Psoas muscle (tissue), 8 donors: ENCODE data around the gene PCDHA11. TPM values are rescaled to one million over a fixed set of nuclear protein-coding genes. Genes with fewer than 3 reads are reported as not detected.
"Not testable (repeated sequence)": the region's sequence is repeated elsewhere in the genome, so short reads cannot be mapped to it uniquely, and the experiment has no call there.

Experiments used
- ATAC-seq, 4 donors: fragments of 200-7000 bp; cut with Tn5 transposase; one replicate each; pipeline ENCODE4 v1.9.1; 2020; ENCODE audit warnings: moderate library complexity in 3 of 4, mild to moderate bottlenecking in 2 of 4
- DNase-seq, 2 donors: peaks; one replicate each; pipeline ENCODE4 v3.0.0-alpha.2; 2020
- H3K27ac ChIP-seq: fragments of 200-600 bp; one replicate; pipeline ENCODE4 v1.8.0; 2022
- H3K27me3 ChIP-seq, 3 donors: fragments of 200-600 bp in 1 of 3; one replicate each; pipeline versions ENCODE4 v1.6.1 to v1.8.0; 2013 to 2022; ENCODE audit warnings: low read length in 2 of 3, mild to moderate bottlenecking in 2 of 3, moderate library complexity in 1 of 3; ENCODE audit not compliant: insufficient read depth in 3 of 3
- H3K36me3 ChIP-seq, 2 donors: fragments of 200-600 bp in 1 of 2; one replicate each; pipeline versions ENCODE4 v1.6.1 to v1.8.0; 2013 to 2022; ENCODE audit warnings: low read depth in 1 of 2, mild to moderate bottlenecking in 1 of 2, moderate library complexity in 1 of 2; ENCODE audit not compliant: insufficient read depth in 1 of 2
- H3K4me1 ChIP-seq: fragments of 200-600 bp; one replicate; pipeline ENCODE4 v1.8.0; 2022
- H3K4me3 ChIP-seq: fragments of 200-600 bp; one replicate; pipeline ENCODE4 v1.8.0; 2022; ENCODE audit warnings: mild to moderate bottlenecking
- H3K9me3 ChIP-seq: fragments of 200-600 bp; one replicate; pipeline ENCODE4 v1.8.0; 2022
- CTCF ChIP-seq: fragments of 200-600 bp; IDR thresholded peaks from one replicate; pipeline ENCODE4 v1.8.0; 2022; ENCODE audit warnings: antibody characterized with exemption
- WGBS, 3 donors: extraction: QIAGEN DNeasy Blood & Tissue Kit; methylation state at CpG; one replicate each; pipeline versions ENCODE4 v1.1.6 to v1.1.7; 2013; 5-methylcytosine and 5-hydroxymethylcytosine counted together
- intact Hi-C, 2 donors: fragments of 100-400 bp; cut with DNase I; formaldehyde crosslinking; loops; one replicate each; pipeline versions ENCODE4 v1.11.0 to v1.14.2; 2022
- polyA plus RNA-seq, 3 donors: library from polyadenylated mRNA; stranded (reverse); fragments of 200-250 nt; gene quantifications; one replicate each; pipeline ENCODE4 v1.2.3, GENCODE V29; 2013
- total RNA-seq, 4 donors: library from RNA; stranded (reverse); fragmentation: NEBNext Ultra II Directional in 2 of 4; extraction: Animal tissue kit (Norgen Biotek cat#: 25700) in 2 of 4; gene quantifications; one replicate each; pipeline versions ENCODE4 v1.2.1 to v1.2.4, GENCODE V29; 2021 to 2023
- donor health status: healthy with polysubstance abuse.
- donor health status: DM: no; HTN: no; CAD: no; lungs with moderate emphysema.
- donor health status: Bipolar disorder and iron deficiency.
- donor health status: healthy.
- donor health status: DM: yes; HTN: yes; CAD: no.
- donor health status: DM: no; HTN: no; CAD: no.
- donor health status: DM: no; HTN: no; CAD: no.
- donor health status: DM: yes; HTN: yes; CAD: no.

Gene PCDHA11
- total and polyA plus RNA-seq, 7 donors = 0.01 to 0.06 (median 0.03) TPM; not detected in 4

- Histone ChIP-seq H3K9me3 (peaks cover 10% of the 10 kb centered on the region), H3K27me3 (peaks cover 0 to 16% (median 1%) of the 10 kb centered on the region in 3 donors), H3K36me3 (no peaks in the 10 kb centered on the region), H3K27ac (no peak overlapping the region), H3K4me3 (no peak overlapping the region), H3K4me1 (no peaks in the 10 kb centered on the region)
- ATAC-seq = no peak
- intact Hi-C loops = no loop called here
- DNase-seq = no peak
- TF ChIP-seq CTCF = no peak
- WGBS, 3 donors = 50 to 54% (median 52%) methylated on average over 5 of the region's 5 CpGs
Observed at GRCh38 chr5:140869555-140869886, 764 bp downstream of the PCDHA11 start.

- no peak for TF ChIP-seq CTCF
- peaks cover 0 to 26% (median 3%) of the 10 kb centered on the region in 3 donors for H3K27me3 ChIP-seq
- H3K36me3 ChIP-seq = no peaks in the 10 kb centered on the region
- peaks cover 10% of the 10 kb centered on the region for H3K9me3 ChIP-seq
- 36 to 48% (median 39%) methylated on average over 102 to 114 of the region's 114 CpGs for WGBS, 3 donors
- no peak for DNase-seq
- H3K4me1 ChIP-seq = no peaks in the 10 kb centered on the region
- intact Hi-C loops = no loop called here
- ATAC-seq = no peak
- H3K27ac ChIP-seq = no peak overlapping the region
- no peak overlapping the region for H3K4me3 ChIP-seq
Observed at GRCh38 chr5:140870221-140871201, 1.8 kb downstream of the PCDHA11 start.

- intact Hi-C loops = no loop called here
- Histone ChIP-seq H3K9me3 (peaks cover 5% of the 10 kb centered on the region), H3K4me1 (no peaks in the 10 kb centered on the region), H3K4me3 (no peak within 1 kb of the TSS), H3K36me3 (no peaks in the 10 kb centered on the region), H3K27me3 (peaks cover 0 to 37% (median 2%) of the 10 kb centered on the region in 3 donors), H3K27ac (no peak within 1 kb of the TSS)
- ATAC-seq (no peak), DNase-seq (no peak)
- WGBS, 3 donors = 12 to 17% (median 16%) methylated on average over 45 to 46 of the region's 47 CpGs
- TF ChIP-seq CTCF = no peak
Observed at GRCh38 chr5:140875085-140876065, 6.6 kb downstream of the PCDHA11 start, which contains the start of gene PCDHA12. PCDHA12 (plus strand) TSS chr5:140875308; CDS start chr5:140875473, 165 bp downstream.

GRCh38 chr5:140876541-140877261 lies 7.9 kb downstream of the PCDHA11 start:
- 31 to 43% (median 35%) methylated on average over 75 to 80 of the region's 80 CpGs for WGBS, 3 donors
- DNase-seq, H3K9me3 ChIP-seq: not testable (repeated sequence)

More at GRCh38 chr5:140876541-140877261, 7.9 kb downstream of the PCDHA11 start:
- H3K36me3 ChIP-seq, ATAC-seq, H3K4me1 ChIP-seq, H3K4me3 ChIP-seq, H3K27ac ChIP-seq, intact Hi-C loops: not testable (repeated sequence)
- peaks cover 0 to 37% (median 2%) of the 10 kb centered on the region in 3 donors for H3K27me3 ChIP-seq
